Measurements from ENCODE around the gene ZNF627.
"Not testable (repeated sequence)": the region's sequence is repeated elsewhere in the genome, so short reads cannot be mapped to it uniquely, and the experiment has no call there.

Gene ZNF627

DNA sequence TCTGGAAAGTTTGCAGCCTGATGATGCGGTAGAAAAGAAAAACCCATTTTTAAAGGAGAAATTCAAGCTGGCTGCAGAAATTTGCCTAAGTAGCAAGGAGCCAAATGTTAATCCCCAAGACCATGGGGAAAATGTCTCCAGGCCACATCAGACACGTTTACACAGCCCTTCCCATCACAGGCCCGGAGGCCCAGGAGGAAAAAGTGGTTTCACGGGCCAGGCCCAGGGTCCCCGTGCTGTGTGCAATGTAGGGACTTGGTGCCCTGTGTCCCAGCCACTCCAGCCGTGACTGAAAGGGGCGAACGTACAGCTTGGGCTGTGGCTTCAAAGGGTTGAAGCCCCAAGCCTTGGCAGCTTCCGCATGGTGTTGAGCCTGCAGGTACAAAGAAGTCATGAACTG, 35.9 kb downstream of the ZNF627 start:
- no peak for DNase-seq

DNA sequence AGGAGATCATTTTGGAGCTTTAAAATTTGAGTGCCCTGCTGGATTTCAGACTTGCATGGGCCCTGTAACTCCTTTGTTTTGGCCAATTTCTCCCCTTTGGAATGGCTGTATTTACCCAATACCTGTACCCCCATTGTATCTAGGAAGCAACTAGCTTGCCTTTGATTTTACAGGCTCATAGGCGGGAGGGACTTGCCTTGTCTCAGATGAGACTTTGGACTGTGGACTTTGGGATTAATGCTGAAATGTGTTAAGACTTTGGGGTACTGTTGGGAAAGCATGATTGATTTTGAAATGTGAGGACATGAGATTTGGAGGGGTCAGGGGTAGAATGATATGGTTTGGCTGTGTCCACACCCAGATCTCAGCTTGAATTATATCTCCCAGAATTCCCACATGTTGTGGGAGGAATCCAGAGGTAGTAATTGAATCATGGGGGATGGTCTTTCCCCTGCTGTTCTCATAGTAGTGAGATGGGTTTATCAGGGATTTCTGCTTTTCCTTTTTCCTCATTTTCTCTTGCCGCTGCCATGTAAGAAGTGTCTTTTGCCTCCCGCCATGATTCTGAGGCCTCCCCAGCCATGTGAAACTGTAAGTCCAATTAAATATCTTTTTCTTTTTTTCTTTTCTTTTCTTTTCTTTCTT, 36.9 kb downstream of the ZNF627 start:
- DNase-seq: not testable (repeated sequence)

DNA sequence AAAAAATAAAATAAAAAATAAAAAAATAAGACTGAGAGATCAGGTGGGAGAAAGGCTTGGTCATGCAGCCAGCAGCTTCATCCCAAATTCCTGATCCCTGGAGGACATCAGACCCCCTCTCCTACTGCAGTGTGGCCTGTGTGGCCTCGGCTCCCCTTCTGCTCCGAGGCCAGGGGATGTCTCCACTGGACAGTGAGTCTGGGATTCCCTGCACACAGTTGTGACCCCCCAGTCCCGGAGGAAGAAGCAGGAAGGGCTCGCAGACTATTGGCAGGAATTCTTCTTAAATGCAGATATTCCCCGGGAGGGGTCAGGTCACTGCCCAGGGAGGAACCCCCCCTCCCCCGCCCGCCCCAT, 41.9 kb downstream of the ZNF627 start:
- no peak for DNase-seq

DNA sequence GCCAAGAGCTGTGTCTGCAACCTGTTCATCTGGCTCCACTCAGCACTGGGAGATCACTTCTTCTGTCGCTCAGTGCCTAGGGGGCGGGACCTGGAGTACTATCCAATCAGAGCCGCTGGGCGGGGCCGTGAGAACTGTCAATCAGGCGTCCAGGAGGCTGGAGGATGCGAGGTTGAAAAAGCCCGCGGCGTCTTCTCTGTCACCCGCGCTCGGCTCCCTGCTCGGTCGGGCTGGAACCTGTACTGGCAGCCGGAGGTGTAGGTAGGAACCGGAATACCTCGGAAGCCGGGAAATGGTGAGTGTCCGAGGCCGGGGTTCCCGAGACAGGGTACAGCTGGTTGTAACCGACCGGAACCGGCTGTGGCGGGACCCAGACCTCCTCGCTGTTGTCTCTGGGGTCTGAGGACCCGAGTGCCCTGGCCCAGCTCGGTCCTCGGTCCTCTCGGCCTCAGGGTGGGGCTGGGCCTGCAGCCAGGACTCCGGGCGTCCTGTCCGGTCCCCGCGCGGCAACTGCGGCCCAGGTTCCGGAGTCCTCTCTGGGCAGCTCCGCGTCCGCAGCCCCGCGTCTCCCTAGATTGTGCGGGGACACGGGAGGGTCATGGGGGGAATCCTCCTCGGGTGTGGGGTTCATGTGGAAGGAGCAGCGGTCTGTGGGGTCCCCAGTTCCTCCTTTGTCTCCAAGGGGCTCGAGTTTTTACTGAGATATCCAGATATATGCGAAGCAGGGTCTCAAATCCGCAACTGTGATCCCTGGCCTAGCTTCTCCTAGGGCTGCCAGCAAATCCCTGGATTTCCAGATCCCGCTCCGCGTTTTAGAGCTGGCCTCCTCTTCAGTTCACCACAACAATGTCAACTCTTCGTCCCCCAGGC, 42.6 kb downstream of the ZNF627 start:
- peak; percentile 98 for DNase-seq

DNA sequence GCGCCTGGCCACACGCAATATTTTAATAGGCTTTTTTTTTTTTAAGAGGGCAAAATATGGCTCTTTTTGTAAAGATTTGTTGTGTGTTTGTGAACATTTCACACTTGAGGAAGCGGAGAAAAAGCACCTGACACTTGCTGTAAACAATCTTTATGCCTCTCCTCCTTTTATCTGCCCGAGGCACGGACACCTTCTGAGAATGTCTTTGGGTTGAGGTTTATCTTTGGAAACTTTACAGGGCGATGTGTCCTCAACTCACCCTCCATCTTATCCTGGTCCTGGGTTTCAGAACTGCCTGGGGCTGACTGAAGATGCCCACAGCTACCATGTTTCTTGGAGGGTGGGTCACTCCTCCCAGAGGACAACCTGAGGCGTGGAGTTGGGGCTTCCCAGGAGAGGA, 44.0 kb downstream of the ZNF627 start:
- no peak for DNase-seq

DNA sequence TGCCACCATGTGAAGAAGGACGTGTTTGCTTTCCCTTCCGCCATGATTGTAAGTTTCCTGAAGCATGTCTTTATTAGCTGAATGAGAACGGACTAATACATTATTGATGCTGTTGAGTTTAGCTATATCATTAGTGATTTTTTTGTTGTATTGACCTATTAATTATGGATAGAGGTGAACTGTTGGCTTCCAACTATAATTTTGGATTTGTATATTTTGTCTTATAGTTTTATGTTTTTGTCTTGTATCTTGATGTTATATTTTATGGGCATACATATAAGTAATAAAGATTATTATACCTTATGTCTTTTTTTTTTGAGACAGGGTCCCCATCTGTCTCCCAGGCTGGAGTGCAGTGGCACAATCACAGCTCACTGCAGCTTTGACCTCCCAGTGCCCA, 45.6 kb downstream of the ZNF627 start:
- no peak for DNase-seq

DNA sequence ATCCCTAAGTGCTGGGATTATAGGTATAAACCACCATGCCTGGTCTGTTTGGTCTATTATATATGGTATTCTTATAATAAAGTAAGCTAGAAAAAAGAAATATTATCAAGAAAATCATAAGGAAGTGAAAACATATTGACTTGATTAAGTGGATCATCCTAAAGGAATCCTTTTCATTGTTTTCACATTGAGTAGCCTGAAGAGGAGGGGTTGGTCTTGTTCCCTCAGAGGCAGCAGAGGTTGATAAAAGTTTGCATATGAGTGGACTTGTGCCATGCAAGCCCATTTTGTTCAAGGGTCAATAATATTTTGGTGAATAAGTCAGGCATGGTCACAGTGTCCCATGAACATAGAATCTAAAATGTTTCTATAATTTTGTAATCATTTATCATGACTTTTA, 52.7 kb downstream of the ZNF627 start:
- no peak for DNase-seq

DNA sequence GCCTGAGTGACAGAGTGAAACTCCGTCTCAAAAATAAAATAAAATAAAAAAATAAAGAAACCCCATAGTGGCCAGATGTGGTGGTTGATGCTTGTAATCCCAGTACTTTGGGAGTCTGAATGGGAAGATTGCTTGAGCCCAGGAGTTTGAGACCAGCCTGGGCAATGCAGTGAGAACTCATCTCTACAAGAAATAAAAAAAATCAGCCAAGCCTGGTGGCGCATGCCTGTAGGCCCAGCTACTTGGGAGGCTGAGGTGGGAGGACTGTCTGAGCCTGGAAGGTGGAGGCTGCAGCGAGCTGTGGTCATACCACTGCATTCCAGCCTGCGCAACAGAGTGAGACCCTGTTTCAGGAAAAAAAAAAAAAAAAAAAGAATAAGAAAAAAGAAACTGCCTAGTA, 53.8 kb downstream of the ZNF627 start:
- DNase-seq: no peak

DNA sequence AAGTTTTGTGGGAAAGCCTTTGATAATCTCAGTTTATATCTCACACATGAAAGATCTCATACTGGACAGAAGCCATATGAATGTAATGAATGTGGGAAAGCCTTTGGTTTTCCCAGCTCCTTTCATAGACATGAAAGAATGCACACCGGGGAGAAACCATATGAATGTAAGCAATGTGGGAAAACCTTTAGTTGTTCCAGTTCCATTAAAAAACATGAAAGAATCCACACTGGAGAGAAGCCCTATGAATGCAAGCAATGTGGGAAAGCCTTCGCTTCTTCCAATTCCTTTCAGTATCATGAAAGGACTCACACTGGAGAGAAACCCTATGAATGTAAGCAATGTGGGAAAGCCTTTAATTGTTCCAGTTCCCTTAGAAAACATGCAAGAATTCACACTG, 54.8 kb downstream of the ZNF627 start:
- no peak for DNase-seq

DNA sequence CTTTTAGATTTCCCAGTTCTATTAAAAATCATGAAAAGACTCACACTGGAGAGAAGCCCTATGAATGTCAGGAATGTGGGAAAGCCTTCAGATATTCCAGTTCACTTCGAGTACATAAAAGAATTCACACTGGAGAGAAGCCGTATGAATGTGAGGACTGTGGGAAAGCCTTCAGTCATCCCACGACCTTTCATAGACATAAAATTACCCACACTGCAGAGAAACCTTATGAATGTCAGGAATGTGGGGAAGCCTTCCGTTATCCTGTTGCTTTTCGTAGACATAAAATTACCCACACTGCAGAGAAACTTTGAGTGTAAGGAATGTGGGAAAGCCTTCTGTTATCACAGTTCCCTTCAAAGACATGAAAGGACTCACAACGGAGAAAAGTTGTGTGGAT, 55.2 kb downstream of the ZNF627 start:
- DNase-seq: no peak

DNA sequence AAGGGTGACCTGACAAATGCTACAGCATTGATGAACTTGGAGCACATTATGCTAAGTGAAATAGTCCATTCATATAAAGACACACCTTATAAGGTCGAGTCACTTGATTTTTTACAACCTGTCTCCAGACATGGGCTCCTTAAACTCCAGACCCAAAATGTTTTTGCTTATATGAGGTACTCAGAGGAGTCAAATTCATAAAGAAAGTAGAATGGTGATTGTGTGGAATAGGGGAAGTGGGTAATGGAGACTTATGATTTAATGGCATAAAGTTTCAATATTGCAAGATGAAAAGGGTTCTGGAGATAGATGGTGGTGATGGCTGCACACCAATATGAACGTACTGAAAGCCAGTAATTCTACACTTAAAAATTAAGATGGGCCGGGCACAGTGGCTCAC, 59.3 kb downstream of the ZNF627 start:
- no peak for DNase-seq

DNA sequence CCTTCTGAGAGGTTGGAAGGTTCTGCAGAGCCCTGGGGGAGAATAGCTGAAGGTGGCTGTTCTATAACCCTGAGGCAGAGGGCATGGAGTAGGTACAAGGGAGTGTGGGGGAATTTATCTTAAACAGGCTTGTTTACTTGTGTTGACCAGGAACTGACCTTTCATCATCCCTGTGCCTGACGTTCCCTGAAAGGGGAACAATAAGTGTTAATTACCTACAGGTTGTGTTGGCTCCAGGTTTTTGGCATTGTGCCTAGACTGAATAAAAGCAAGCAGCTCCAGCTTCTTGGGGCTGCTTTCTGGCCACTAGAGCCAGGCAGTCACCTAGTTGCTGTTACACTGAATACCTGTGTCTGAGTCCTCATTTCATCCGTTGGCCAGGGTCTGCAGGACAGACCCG, 60.0 kb downstream of the ZNF627 start:
- DNase-seq: peak; percentile 23

DNA sequence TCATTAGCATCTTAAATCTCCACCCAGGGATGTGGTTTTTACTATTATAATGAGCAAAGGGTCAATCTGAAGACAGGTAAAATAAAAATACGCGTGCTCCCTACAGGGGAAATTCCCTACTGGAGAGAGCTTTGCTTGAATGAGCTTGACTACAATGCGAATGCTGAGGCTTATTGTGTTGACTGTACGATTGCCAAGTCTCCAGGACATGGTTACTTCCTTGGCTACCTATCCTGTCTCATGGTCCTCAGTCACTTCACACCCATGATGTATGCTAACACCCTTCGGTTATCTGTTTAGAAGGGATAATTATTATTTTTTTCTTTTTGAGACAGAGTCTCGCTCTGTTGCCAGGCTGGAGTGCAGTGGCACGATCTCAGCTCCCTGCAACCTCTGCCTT, 61.7 kb downstream of the ZNF627 start:
- no peak for DNase-seq

DNA sequence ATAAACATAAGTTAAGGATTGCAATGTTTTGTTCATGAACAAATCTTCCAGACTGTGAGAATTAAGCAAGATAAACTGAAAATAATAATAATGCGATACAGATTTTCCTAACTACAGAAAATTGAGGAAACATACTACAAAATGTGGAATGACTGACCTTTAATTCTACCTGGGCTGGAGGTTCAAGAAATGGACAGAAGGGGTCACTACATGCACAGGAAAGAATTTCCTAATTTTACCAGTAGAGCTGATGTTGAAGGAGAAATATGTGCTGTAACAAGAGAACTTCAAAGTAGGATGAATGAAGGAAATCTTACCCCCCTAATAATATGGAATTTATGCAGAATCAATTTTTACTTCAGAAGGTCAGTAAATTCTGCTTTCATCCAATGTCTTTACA, 62.3 kb downstream of the ZNF627 start:
- peak; percentile 15 for DNase-seq

DNA sequence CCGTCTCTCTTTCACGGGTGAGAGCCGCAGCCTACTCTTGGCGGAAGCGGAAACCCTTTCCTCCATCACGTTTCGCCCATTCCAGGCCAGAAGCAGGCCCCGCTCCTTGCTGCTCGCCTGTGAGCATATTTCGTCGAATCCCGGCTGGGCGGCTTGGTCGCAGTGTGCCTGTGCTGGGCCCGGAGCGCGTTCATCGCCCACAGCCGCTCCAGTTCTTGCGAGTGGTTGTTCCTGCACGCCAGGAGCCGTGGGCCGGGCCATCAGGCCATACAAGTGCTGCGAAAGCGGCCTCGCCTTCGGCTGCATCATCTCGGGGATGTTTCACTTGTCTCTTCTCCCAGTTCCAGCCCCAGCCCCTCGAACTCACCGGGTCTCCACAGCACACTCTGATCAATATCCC, 65.0 kb downstream of the ZNF627 start:
- DNase-seq: no peak

DNA sequence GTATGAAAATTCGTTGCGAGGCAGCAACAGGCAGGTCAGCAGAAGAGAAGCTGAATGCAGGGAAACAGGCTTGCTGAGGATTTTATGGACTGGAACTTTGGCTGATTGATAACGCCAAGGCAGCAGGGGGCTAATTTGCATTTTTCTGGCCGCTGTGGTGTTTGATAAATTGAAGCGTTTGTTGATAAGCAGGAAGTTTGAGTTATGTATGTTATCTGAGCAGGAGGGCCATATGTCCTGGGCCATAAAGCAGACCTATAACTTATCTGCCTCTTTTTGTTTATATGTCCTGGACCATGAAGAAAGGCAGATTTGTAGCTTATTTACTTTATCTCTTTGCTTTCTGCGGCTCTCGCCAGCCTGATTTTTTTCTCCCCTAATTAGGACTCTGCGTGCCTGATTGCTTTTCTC, 65.9 kb downstream of the ZNF627 start:
- DNase-seq: no peak

All from NCI-H1092 treated with DMSO at 0.1 percent for 48 hours (cell line).